Esophagus squamous epithelium (tissue), 5 donors: ENCODE data around the gene LIMS2. TPM values are rescaled to one million over a fixed set of nuclear protein-coding genes. Genes with fewer than 3 reads are reported as not detected.

Experiments
- DNase-seq: peaks from one replicate; lab custom pipeline; 2025; lab: John Stamatoyannopoulos, UW
- H3K27ac ChIP-seq, 4 donors: fragments of 200-600 bp; sonication (generic); one replicate each; pipeline ENCODE4 v1.5.1; 2016 to 2019; ENCODE audit warnings: mild to moderate bottlenecking in 1 of 4
- H3K27me3 ChIP-seq, 4 donors: fragments of 200-600 bp; sonication (generic); 1 replicate in 3 of 4; 2 replicates in 1 of 4; pipeline versions ENCODE4 v1.5.1 to v1.6.0; 2017 to 2021; ENCODE audit warnings: antibody characterized with exemption in 1 of 4
- H3K36me3 ChIP-seq, 3 donors: fragments of 200-600 bp; sonication (generic); one replicate each; pipeline ENCODE4 v1.5.1; 2016 to 2019
- H3K4me1 ChIP-seq, 3 donors: fragments of 200-600 bp; sonication (generic); one replicate each; pipeline ENCODE4 v1.5.1; 2017 to 2019
- H3K4me3 ChIP-seq, 4 donors: fragments of 200-600 bp; sonication (generic); 1 replicate in 3 of 4; 2 replicates in 1 of 4; pipeline ENCODE4 v1.5.1; 2016 to 2019; ENCODE audit warnings: mild to moderate bottlenecking in 2 of 4, moderate library complexity in 1 of 4
- H3K9me3 ChIP-seq, 3 donors: fragments of 200-600 bp; sonication (generic); one replicate each; pipeline ENCODE4 v1.5.1; 2016 to 2019
- CTCF ChIP-seq, 6 experiments: fragments of 450-650 bp in 4 of 6; fragments of 200-600 bp in 2 of 6; sonication (generic) in 2 of 6; IDR thresholded peaks; one replicate each; pipeline ENCODE4 v1.5.1; 2016 to 2019; ENCODE audit warnings: antibody characterized with exemption in 6 of 6, mild to moderate bottlenecking in 4 of 6, moderate library complexity in 4 of 6
- POLR2A ChIP-seq, 4 donors: fragments of 450-650 bp; IDR thresholded peaks; one replicate each; pipeline ENCODE4 v1.6.1; 2017; ENCODE audit warnings: antibody characterized with exemption in 4 of 4, mild to moderate bottlenecking in 4 of 4, moderate library complexity in 3 of 4
- WGBS, 2 donors: methylation state at CpG; one replicate each; pipeline ENCODE4 v1.1.5; 2018; 5-methylcytosine and 5-hydroxymethylcytosine counted together
- intact Hi-C: fragments of 100-400 bp; cut with DNase I; formaldehyde crosslinking; loops from one replicate; pipeline ENCODE4 v1.15.0; 2022
- total RNA-seq, 4 donors: library from RNA; depleted of rRNA; stranded (reverse); fragments of >200 nt; gene quantifications; one replicate each; pipeline ENCODE4 v1.1.0, GENCODE V29; 2016
- donor health status: DM: yes; HTN: yes; CAD: no.

The LIMS2 gene
- total RNA-seq, 4 donors from 2014 or later, result 2.4 to 29.6 (median 5.9) TPM

- H3K9me3 ChIP-seq, result peaks cover 0 to 5% (median 4%) of the 10 kb centered on the region in 3 donors
- intact Hi-C loops, result no loop called here
- H3K4me3 ChIP-seq, result peak overlapping the region; percentile 21 to 61 (median 34)
- H3K27ac ChIP-seq, result peak overlapping the region in 2 of 4 donors; percentile 35 to 55
- no peaks in the 10 kb centered on the region for H3K36me3 ChIP-seq
- TF ChIP-seq POLR2A (IDR thresholded peaks at IDR 0.05) (no peak), CTCF (IDR thresholded peaks at IDR 0.05) (peak in 4 of 6 experiments; percentile 37 to 60 (median 45))
- H3K4me1 ChIP-seq, result peaks cover 4 to 27% (median 13%) of the 10 kb centered on the region in 3 donors
- H3K27me3 ChIP-seq, result no peaks in the 10 kb centered on the region
- no peak for DNase-seq
- WGBS, 2 donors, result 45 to 47% methylated on average over 13 to 32 of the region's 52 CpGs
These were observed 20.5 kb upstream of the LIMS2 start for GRCh38 chr2:127695491-127696472.

DNA sequence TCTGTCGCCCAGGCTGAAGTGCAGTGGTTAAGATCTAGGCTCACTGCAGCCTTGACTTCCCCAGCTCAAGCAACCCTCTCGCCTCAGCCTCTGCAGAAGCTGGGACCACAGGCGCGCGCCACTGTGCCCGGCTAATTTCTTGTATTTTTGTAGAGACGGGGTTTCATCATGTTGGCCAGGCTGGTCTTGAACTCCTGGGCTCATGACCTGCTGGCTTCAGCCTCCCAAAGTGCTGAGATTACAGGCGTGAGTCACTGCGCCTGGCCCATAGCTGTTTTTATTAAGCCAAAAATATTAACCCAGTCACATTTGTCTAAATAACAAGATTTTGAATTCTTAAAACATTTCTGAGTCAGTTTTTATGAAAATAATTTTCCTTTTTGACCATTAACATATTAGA, 19.7 kb upstream of the LIMS2 start:
- peaks cover 0 to 19% (median 6%) of the 10 kb centered on the region in 3 donors for H3K4me1 ChIP-seq
- H3K27ac ChIP-seq, result peak overlapping the region in 2 of 4 donors; percentile 35 to 55
- peak overlapping the region; percentile 21 to 61 (median 34) for H3K4me3 ChIP-seq
- H3K36me3 ChIP-seq, result no peaks in the 10 kb centered on the region
- no peaks in the 10 kb centered on the region for H3K27me3 ChIP-seq
- DNase-seq, result no peak
- WGBS, 2 donors, result 79 to 80% methylated on average over 5 to 6 of the region's 9 CpGs
- intact Hi-C loops, result no loop called here
- peaks cover 0 to 12% (median 12%) of the 10 kb centered on the region in 3 donors for H3K9me3 ChIP-seq
- TF ChIP-seq CTCF (IDR thresholded peaks at IDR 0.05) (no peak), POLR2A (IDR thresholded peaks at IDR 0.05) (no peak)

DNA sequence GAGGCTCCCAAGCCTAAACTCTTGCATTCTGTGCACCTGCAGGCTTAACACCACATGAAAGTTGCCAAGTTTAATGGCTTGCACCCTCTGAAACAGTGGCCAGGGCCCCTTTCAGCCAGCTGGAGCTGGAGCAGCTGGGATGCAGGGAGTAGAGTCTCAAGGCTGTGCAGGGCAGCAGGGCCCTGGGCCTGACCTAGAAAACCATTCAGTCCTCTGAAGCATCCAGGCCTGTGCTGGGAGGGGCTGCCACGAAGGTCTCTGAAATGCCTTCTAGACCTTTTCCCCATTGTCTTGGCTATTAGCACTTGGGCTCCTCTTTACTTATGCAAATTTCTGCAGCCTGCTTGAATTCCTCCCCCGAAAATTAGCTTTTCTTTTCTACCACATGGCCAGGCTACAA, 15.4 kb upstream of the LIMS2 start:
- no peaks in the 10 kb centered on the region for H3K27me3 ChIP-seq
- DNase-seq, result no peak
- no peak for TF ChIP-seq POLR2A (IDR thresholded peaks at IDR 0.05)
- TF ChIP-seq CTCF (IDR thresholded peaks at IDR 0.05), result no peak
- no peaks in the 10 kb centered on the region for H3K36me3 ChIP-seq
- H3K9me3 ChIP-seq, result peaks cover 0 to 13% (median 12%) of the 10 kb centered on the region in 3 donors
- no peak overlapping the region for H3K27ac ChIP-seq
- no peak overlapping the region for H3K4me3 ChIP-seq
- intact Hi-C loops, result no loop called here
- 80 to 88% methylated on average over 2 of the region's 2 CpGs for WGBS, 2 donors
- H3K4me1 ChIP-seq, result peaks cover 0 to 17% (median 6%) of the 10 kb centered on the region in 3 donors

DNA sequence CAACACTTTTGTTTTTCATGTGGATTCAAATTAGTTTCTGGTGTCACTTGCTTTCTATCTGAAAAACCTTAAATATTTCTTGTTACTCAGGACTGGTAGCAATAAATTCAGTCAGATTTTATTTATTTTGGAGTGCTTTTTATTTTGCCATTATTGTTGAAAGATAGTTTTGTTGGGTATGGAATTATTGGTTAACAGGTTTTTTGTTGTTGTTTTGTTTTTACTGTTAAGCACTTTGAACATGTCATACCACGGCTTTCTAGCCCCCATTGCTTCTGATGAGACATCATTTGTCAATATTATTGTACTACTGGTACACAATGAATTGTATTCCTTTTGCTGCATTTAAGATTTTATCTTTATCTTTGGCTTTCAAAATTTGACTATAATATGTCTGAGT, 13.1 kb upstream of the LIMS2 start:
- DNase-seq, result no peak
- 64 to 70% methylated on average over 1 of the region's 1 CpG for WGBS, 2 donors
- no peak overlapping the region for H3K27ac ChIP-seq
- TF ChIP-seq CTCF (IDR thresholded peaks at IDR 0.05) (no peak), POLR2A (IDR thresholded peaks at IDR 0.05) (no peak)
- no peak overlapping the region for H3K4me3 ChIP-seq
- intact Hi-C loops, result no loop called here
- H3K27me3 ChIP-seq, result no peaks in the 10 kb centered on the region
- peaks cover 0 to 13% (median 12%) of the 10 kb centered on the region in 3 donors for H3K9me3 ChIP-seq
- H3K4me1 ChIP-seq, result peaks cover 0 to 24% (median 0%) of the 10 kb centered on the region in 3 donors
- H3K36me3 ChIP-seq, result no peaks in the 10 kb centered on the region
